Activated effector memory CD4-positive, alpha-beta T cell treated with Interleukin-2 at 50 U/mL for 16 hours (primary cell): ENCODE data around the gene GRM1.

Source experiments
- DNase-seq: peaks from one replicate; pipeline ENCODE4 v3.0.0-alpha.2; 2020

Gene GRM1

GRCh38 chr6:146408583-146408982 is 379.7 kb downstream of the GRM1 start:
- no peak for DNase-seq

- no peak for DNase-seq
These were observed 382.2 kb downstream of the GRM1 start for GRCh38 chr6:146410851-146411595.

GRCh38 chr6:146419576-146419975 is 390.7 kb downstream of the GRM1 start:
- DNase-seq, result no peak

GRCh38 chr6:146420255-146420654 is 391.4 kb downstream of the GRM1 start:
- DNase-seq, result no peak

GRCh38 chr6:146422789-146423375 is 394.0 kb downstream of the GRM1 start:
- DNase-seq, result no peak

GRCh38 chr6:146423452-146423851 is 394.6 kb downstream of the GRM1 start:
- no peak for DNase-seq

GRCh38 chr6:146426516-146426915 is 397.7 kb downstream of the GRM1 start:
- no peak for DNase-seq

GRCh38 chr6:146429831-146430230 is 401.0 kb downstream of the GRM1 start:
- DNase-seq, result no peak

GRCh38 chr6:146433881-146434731 is 405.2 kb downstream of the GRM1 start:
- no peak for DNase-seq

GRCh38 chr6:146434732-146435390 is 406.0 kb downstream of the GRM1 start:
- no peak for DNase-seq

- DNase-seq, result no peak
These were observed 413.0 kb downstream of the GRM1 start for GRCh38 chr6:146441907-146442306.

- DNase-seq, result no peak
These were observed 415.3 kb downstream of the GRM1 start for GRCh38 chr6:146444189-146444588.

GRCh38 chr6:146445233-146445632 is 416.4 kb downstream of the GRM1 start:
- no peak for DNase-seq

GRCh38 chr6:146456886-146457285 is 428.0 kb downstream of the GRM1 start:
- no peak for DNase-seq

GRCh38 chr6:146460941-146461340 is 432.1 kb downstream of the GRM1 start:
- DNase-seq, result no peak

- DNase-seq, result no peak
These were observed 441.4 kb downstream of the GRM1 start for GRCh38 chr6:146470091-146470770.

GRCh38 chr6:146472918-146473317 is 444.1 kb downstream of the GRM1 start:
- no peak for DNase-seq

- DNase-seq, result no peak
These were observed 452.7 kb downstream of the GRM1 start for GRCh38 chr6:146481527-146481926.

- DNase-seq, result no peak
These were observed 455.5 kb downstream of the GRM1 start for GRCh38 chr6:146484411-146484810.
